GM21619 (cell line): ENCODE results near the gene SARNP.
"Not testable (repeated sequence)": the region's sequence is repeated elsewhere in the genome, so short reads cannot be mapped to it uniquely, and the experiment has no call there.

Experiments
- ATAC-seq: cut with Tn5 transposase; IDR thresholded peaks from one replicate; pipeline ENCODE4 v1.9.1; 2021; ENCODE audit not compliant: unreplicated experiment

The SARNP gene

GRCh38 chr12:55817345-55818139 is at the start of gene SARNP, which contains the start of gene ORMDL2:
Gene SARNP (minus strand): TSS chr12:55817724. CDS start chr12:55817701, 23 bp downstream.
Gene ORMDL2 (plus strand): TSS chr12:55818041. CDS start chr12:55819000, 959 bp downstream.
- peak; percentile 96 for ATAC-seq

GRCh38 chr12:55866454-55867004 is 49.0 kb upstream of the SARNP start:
- not testable (repeated sequence) for ATAC-seq

- no peak for ATAC-seq
Measured at GRCh38 chr12:55865327-55865726, 47.8 kb upstream of the SARNP start.

GRCh38 chr12:55862931-55863330 is 45.4 kb upstream of the SARNP start:
- not testable (repeated sequence) for ATAC-seq

GRCh38 chr12:55862286-55862685 is 44.8 kb upstream of the SARNP start:
- no peak for ATAC-seq

- ATAC-seq: no peak
Measured at GRCh38 chr12:55861871-55862270, 44.3 kb upstream of the SARNP start.

- ATAC-seq: no peak
Measured at GRCh38 chr12:55861396-55861795, 43.9 kb upstream of the SARNP start.

GRCh38 chr12:55852740-55853139 is 35.2 kb upstream of the SARNP start:
- ATAC-seq: no peak

- ATAC-seq: no peak
Measured at GRCh38 chr12:55850893-55851292, 33.4 kb upstream of the SARNP start.

- no peak for ATAC-seq
Measured at GRCh38 chr12:55850401-55850800, 32.9 kb upstream of the SARNP start.

- ATAC-seq: no peak
Measured at GRCh38 chr12:55849616-55850343, 32.3 kb upstream of the SARNP start.

GRCh38 chr12:55847603-55848291 is 30.2 kb upstream of the SARNP start:
- no peak for ATAC-seq

GRCh38 chr12:55847033-55847432 is 29.5 kb upstream of the SARNP start:
- ATAC-seq: no peak

- ATAC-seq: no peak
Measured at GRCh38 chr12:55845785-55846496, 28.4 kb upstream of the SARNP start.

- ATAC-seq: no peak
Measured at GRCh38 chr12:55845361-55845760, 27.8 kb upstream of the SARNP start.

GRCh38 chr12:55844961-55845360 is 27.4 kb upstream of the SARNP start:
- ATAC-seq: no peak

- no peak for ATAC-seq
Measured at GRCh38 chr12:55843431-55843830, 25.9 kb upstream of the SARNP start.

GRCh38 chr12:55842681-55843429 is 25.3 kb upstream of the SARNP start, which contains the start of gene MMP19:
Gene MMP19 (minus strand): TSS chr12:55842936. CDS start chr12:55842830, 106 bp downstream.
- ATAC-seq: no peak

- no peak for ATAC-seq
Measured at GRCh38 chr12:55840581-55841351, 23.2 kb upstream of the SARNP start.
